Endothelial cell of umbilical vein (primary cell): ENCODE results near the gene ARHGEF38. TPM values are rescaled to one million over a fixed set of nuclear protein-coding genes. Genes with fewer than 3 reads are reported as not detected.

Experiments used
- BruUV-seq: library from RNA; stranded (reverse); fragments of 400-500 nt; replicated peaks from 2 replicates; lab custom pipeline; 2021; lab: Mats Ljungman, UMichigan
- CTCF ChIA-PET: fragments of 300-600, 350-600 bp; sonication (Branson Sonifier 250); formaldehyde crosslinking; loops from one replicate; lab custom pipeline; 2021; ENCODE audit warnings: antibody characterized with exemption, inconsistent platforms; lab: Charles Lee
- POLR2A ChIA-PET: fragments of 300-600, 350-600 bp; sonication (Branson Sonifier 250); formaldehyde crosslinking; loops from one replicate; lab custom pipeline; 2021; ENCODE audit warnings: antibody characterized with exemption, inconsistent platforms; lab: Charles Lee
- DNase-seq: peaks from one replicate; pipeline ENCODE4 v3.0.0-alpha.2; 2011; ENCODE audit warnings: low read depth, low spot score
- FAIRE-seq: peaks from 2 replicates; lab custom pipeline; 2011; peaks lifted over from hg19 to GRCh38; lab: Jason Lieb, UNC
- H2AFZ ChIP-seq: 2 replicates; pipeline ENCODE4 v1.6.0; 2012; ENCODE audit warnings: low read depth, low read length, control low read depth, inconsistent platforms
- H3K27ac ChIP-seq: 2 replicates; pipeline ENCODE4 v1.5.1; 2011; ENCODE audit warnings: low read depth, mild to moderate bottlenecking, control low read depth, low read length, moderate library complexity; ENCODE audit not compliant: insufficient read depth
- H3K27me3 ChIP-seq, 2 experiments: 2 replicates each; pipeline versions ENCODE4 v1.6.0 to v1.6.1; 2011; ENCODE audit warnings: low read length in 2 of 2, mixed read lengths in 1 of 2; ENCODE audit not compliant: control insufficient read depth in 2 of 2, insufficient read depth in 2 of 2
- H3K36me3 ChIP-seq, 2 experiments: 2 replicates in 1 of 2; 3 replicates in 1 of 2; pipeline ENCODE4 v1.5.1; 2011; ENCODE audit warnings: low read length in 2 of 2, mild to moderate bottlenecking in 1 of 2, moderate library complexity in 1 of 2; ENCODE audit not compliant: control insufficient read depth in 2 of 2, insufficient read depth in 2 of 2; ENCODE audit errors: extremely low read depth in 1 of 2
- H3K4me1 ChIP-seq: 3 replicates; pipeline ENCODE4 v1.5.1; 2011; ENCODE audit warnings: mild to moderate bottlenecking, low read length; ENCODE audit not compliant: control insufficient read depth, insufficient read depth; ENCODE audit errors: extremely low read depth
- H3K4me2 ChIP-seq: 2 replicates; pipeline ENCODE4 v1.6.1; 2011; ENCODE audit warnings: low read length, control low read depth, mixed read lengths; ENCODE audit not compliant: insufficient read depth
- H3K4me3 ChIP-seq, 3 experiments: fragments of 200-600 bp in 1 of 3; sonication (generic), shearing (Covaris generic) in 1 of 3; replicated peaks in 1 of 3; 2 replicates each; pipeline ENCODE4 v1.5.1; 2011 to 2016; ENCODE audit warnings: control low read depth in 3 of 3, low read length in 3 of 3, mild to moderate bottlenecking in 2 of 3, inconsistent platforms in 1 of 3, low read depth in 1 of 3, moderate library complexity in 1 of 3; ENCODE audit not compliant: insufficient read depth in 1 of 3
- H3K79me2 ChIP-seq: 2 replicates; pipeline ENCODE4 v1.6.0; 2012; ENCODE audit warnings: low read length, inconsistent platforms; ENCODE audit not compliant: control insufficient read depth, insufficient read depth
- H3K9ac ChIP-seq: replicated peaks from 2 replicates; pipeline ENCODE3; 2011; ENCODE audit warnings: low read length, control low read depth; ENCODE audit not compliant: insufficient read depth; ENCODE audit errors: extremely low read depth
- H3K9me1 ChIP-seq: replicated peaks from 3 replicates; pipeline ENCODE4 v1.6.0; 2011; ENCODE audit warnings: mild to moderate bottlenecking, low read length; ENCODE audit not compliant: control insufficient read depth, insufficient read depth; ENCODE audit errors: extremely low read depth
- H3K9me3 ChIP-seq: replicated peaks from 2 replicates; pipeline ENCODE4 v1.5.1; 2012; ENCODE audit warnings: low read length, inconsistent platforms; ENCODE audit not compliant: control insufficient read depth, insufficient read depth
- H4K20me1 ChIP-seq: replicated peaks from 2 replicates; pipeline ENCODE3; 2011; ENCODE audit warnings: mild to moderate bottlenecking, low read length; ENCODE audit not compliant: control insufficient read depth, insufficient read depth; ENCODE audit errors: extremely low read depth
- CTCF ChIP-seq, 2 donors: IDR thresholded peaks; 1 replicate in 1 of 2; 2 replicates in 1 of 2; pipeline ENCODE4 v1.5.1; 2011; ENCODE audit warnings: low read length in 2 of 2, mild to moderate bottlenecking in 2 of 2, moderate library complexity in 2 of 2, control low read depth in 1 of 2, inconsistent platforms in 1 of 2, low read depth in 1 of 2; ENCODE audit not compliant: insufficient read depth in 1 of 2; ENCODE audit errors: extremely low read depth in 1 of 2
- EZH2 ChIP-seq: IDR thresholded peaks from 2 replicates; pipeline ENCODE4 v1.6.1; 2012; ENCODE audit warnings: borderline replicate concordance, low read depth, mild to moderate bottlenecking, moderate library complexity, low read length, inconsistent platforms; ENCODE audit not compliant: severe bottlenecking
- FOS ChIP-seq: IDR thresholded peaks from 2 replicates; pipeline ENCODE4 v1.6.1; 2011; ENCODE audit warnings: mild to moderate bottlenecking, low read length, moderate library complexity, borderline replicate concordance; ENCODE audit not compliant: insufficient read depth
- GATA2 ChIP-seq: IDR thresholded peaks from 2 replicates; pipeline ENCODE4 v1.7.0; 2011; ENCODE audit warnings: low read depth, mild to moderate bottlenecking, moderate library complexity, mixed read lengths, low read length; ENCODE audit not compliant: insufficient read length, insufficient read depth
- JUN ChIP-seq: IDR thresholded peaks from 2 replicates; pipeline ENCODE4 v1.6.1; 2011; ENCODE audit warnings: borderline replicate concordance, low read depth; ENCODE audit not compliant: insufficient read length, insufficient read depth
- MYC ChIP-seq: IDR thresholded peaks from one replicate; pipeline ENCODE4 v1.6.1; 2011; ENCODE audit warnings: mild to moderate bottlenecking, low read depth, low read length
- POLR2A ChIP-seq: IDR thresholded peaks from 2 replicates; pipeline ENCODE4 v1.6.1; 2012; ENCODE audit warnings: low read depth, mild to moderate bottlenecking, control low read depth, low read length
- POLR2AphosphoS5 ChIP-seq: IDR thresholded peaks from 2 replicates; pipeline ENCODE4 v1.6.1; 2012; ENCODE audit warnings: low read depth, mild to moderate bottlenecking, control low read depth, low read length, moderate library complexity; ENCODE audit not compliant: insufficient read depth
- dilution Hi-C: fragments of 300-500 bp; cut with MboI; formaldehyde crosslinking; loops from one replicate; pipeline ENCODE4 v1.15.0; 2019; ENCODE audit warnings: low sequenced_read_pairs; ENCODE audit not compliant: extremely low pct_ligation_motif_present
- intact Hi-C: fragments of 100-400 bp; cut with micrococcal nuclease; formaldehyde crosslinking; loops from one replicate; pipeline ENCODE4 v1.10.0; 2022
- polyA plus RNA-seq, 4 experiments: library from polyadenylated mRNA; depleted of rRNA in 3 of 4; stranded (reverse) in 3 of 4; unstranded in 1 of 4; fragments of >200 nt; gene quantifications; 2 replicates each; pipeline versions ENCODE4 v1.2.1 to v1.2.3, GENCODE V29; 2011 to 2012; ENCODE audit warnings: missing spikeins in 1 of 4
- total RNA-seq: library from RNA; stranded (reverse); gene quantifications from 2 replicates; pipeline ENCODE4 v1.2.3, GENCODE V29; 2021
- TF ChIP-seq, protein P1 (sequence below): IDR thresholded peaks from 2 replicates; pipeline ENCODE4 v1.6.1; 2011; ENCODE audit not compliant: insufficient read depth, insufficient read length

The ARHGEF38 gene
- total and polyA plus RNA-seq, 2 donors (not counting 3 experiments of a cell fraction or from before 2014, with no cell fraction given), result not detected

- H4K20me1 ChIP-seq, result no peaks in the 10 kb centered on the region
- TF ChIP-seq EZH2 (no peak), FOS (no peak), POLR2A (no peak), JUN (no peak), GATA2 (no peak), POLR2AphosphoS5 (no peak), MYC (no peak), CTCF (IDR thresholded peaks at IDR 0.05; ENCODE audit: extremely low read depth in 1 of 2, insufficient read depth in 1 of 2, low read depth in 1 of 2, low read length in 2 of 2) (no peak)
- TF ChIP-seq, protein P1, sequence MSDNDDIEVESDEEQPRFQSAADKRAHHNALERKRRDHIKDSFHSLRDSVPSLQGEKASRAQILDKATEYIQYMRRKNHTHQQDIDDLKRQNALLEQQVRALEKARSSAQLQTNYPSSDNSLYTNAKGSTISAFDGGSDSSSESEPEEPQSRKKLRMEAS, result no peak
- H3K27me3 ChIP-seq, result peaks cover 0 to 4% of the 10 kb centered on the region in 2 experiments
- H3K4me3 ChIP-seq, result no peak overlapping the region
- dilution Hi-C loops (no loop called here), intact Hi-C loops (no loop called here)
- no peaks in the 10 kb centered on the region for H3K79me2 ChIP-seq
- no peak overlapping the region for H3K4me2 ChIP-seq
- no TSS peak for BruUV-seq
- no peak overlapping the region for H3K27ac ChIP-seq
- FAIRE-seq (no peak), DNase-seq (no peak)
- no peak overlapping the region for H3K9ac ChIP-seq
- H3K36me3 ChIP-seq, result no peaks in the 10 kb centered on the region
- no peaks in the 10 kb centered on the region for H3K4me1 ChIP-seq
- ChIA-PET CTCF (no interaction called here), POLR2A (no interaction called here)
- no peaks in the 10 kb centered on the region for H3K9me1 ChIP-seq
- no peaks in the 10 kb centered on the region for H3K9me3 ChIP-seq
- H2AFZ ChIP-seq, result no peak overlapping the region
These were observed 3.8 kb downstream of the ARHGEF38 start for GRCh38 chr4:105556206-105556605.
